ES-I3 (cell line): ENCODE data around the gene EIF3F.

Experiments
- H3K36me3 ChIP-seq: 2 replicates; pipeline ENCODE4 v1.6.1; 2013; ENCODE audit warnings: mild to moderate bottlenecking, low read length, control low read depth, moderate library complexity; ENCODE audit not compliant: insufficient read depth
- H3K4me1 ChIP-seq: 2 replicates; pipeline ENCODE4 v1.6.1; 2013; ENCODE audit warnings: mild to moderate bottlenecking, control low read depth, low read length; ENCODE audit not compliant: insufficient read depth
- H3K9ac ChIP-seq: 2 replicates; pipeline ENCODE4 v1.6.1; 2013; ENCODE audit warnings: low read depth, mild to moderate bottlenecking, low read length, moderate library complexity
- H3K9me3 ChIP-seq: 2 replicates; pipeline ENCODE4 v1.6.1; 2013; ENCODE audit warnings: mild to moderate bottlenecking, low read length, moderate library complexity; ENCODE audit not compliant: control insufficient read depth, insufficient read depth

The EIF3F gene

DNA sequence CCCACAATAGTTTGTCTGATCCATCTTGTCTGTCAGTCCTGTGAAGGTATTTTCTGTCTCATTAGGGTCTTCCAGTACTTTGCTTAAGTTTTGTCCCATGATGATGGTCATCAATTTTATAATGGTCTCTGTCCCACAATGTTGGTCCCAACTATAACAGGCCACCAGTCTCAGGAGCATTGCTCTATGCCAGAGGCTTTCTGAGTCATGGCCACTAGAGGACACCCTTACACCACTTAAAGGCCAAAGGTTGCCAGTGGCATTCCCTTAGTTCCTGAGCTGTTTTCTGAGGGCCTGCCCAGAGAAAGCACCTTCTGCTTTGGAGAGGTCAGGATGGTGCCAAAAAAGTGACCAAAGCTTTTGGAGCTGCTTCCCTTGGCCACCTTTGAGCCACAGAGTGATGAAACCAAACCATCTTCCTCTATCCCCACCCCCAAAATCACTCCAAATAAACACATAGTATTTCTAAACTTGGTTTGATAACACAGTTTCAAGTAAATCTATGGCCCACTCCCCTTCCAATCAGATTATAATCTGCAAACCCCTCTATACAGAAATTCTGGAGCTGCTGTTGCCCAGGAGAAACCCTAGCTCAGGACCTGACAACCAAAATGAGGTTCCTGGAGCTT is 19.3 kb downstream of the EIF3F start:
- no peaks in the 10 kb centered on the region for H3K4me1 ChIP-seq
- H3K9ac ChIP-seq, result no peak overlapping the region
- H3K9me3 ChIP-seq, result no peaks in the 10 kb centered on the region
- H3K36me3 ChIP-seq, result no peaks in the 10 kb centered on the region

DNA sequence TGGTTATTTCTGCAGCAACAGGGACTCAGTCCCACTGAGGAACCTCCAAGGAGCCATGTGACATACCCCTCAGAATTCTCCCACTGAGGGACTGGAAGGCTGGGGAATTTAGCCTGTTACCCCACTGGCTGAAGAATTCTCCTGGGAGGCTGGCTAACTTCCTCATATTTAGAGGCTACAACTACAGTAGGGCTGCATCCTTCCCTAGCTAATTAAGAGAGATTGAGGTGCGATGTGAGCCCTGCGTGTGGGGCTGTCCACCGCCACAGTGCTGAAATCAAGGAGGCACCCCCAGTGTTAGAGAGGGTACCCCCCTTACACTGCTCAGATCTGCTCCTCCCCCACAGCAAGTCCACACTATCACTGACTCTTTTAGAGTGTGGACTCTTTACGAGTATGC is 21.1 kb downstream of the EIF3F start:
- Histone ChIP-seq H3K36me3 (no peaks in the 10 kb centered on the region), H3K9ac (no peak overlapping the region), H3K9me3 (no peaks in the 10 kb centered on the region), H3K4me1 (no peaks in the 10 kb centered on the region)

DNA sequence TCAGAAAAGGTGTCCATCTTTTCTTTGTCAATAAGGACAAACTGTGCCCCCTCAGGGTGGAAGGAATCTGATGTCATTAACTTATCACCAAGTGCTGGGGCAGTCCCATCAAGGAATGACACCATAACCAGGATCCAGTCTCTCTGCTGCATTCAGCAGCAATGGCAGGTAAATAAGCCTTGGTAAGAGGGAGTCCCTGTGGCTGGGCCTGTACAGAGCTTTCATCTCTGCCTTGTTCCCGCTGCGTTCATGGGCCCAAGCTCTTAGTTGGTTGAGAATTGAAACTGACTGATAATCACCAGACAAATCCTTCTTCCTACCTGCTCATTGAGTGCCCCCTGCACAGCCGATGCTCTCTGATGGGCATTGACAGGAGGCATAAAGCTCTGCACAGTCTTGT is 22.7 kb downstream of the EIF3F start:
- Histone ChIP-seq H3K4me1 (no peaks in the 10 kb centered on the region), H3K9ac (no peak overlapping the region), H3K36me3 (no peaks in the 10 kb centered on the region), H3K9me3 (no peaks in the 10 kb centered on the region)

DNA sequence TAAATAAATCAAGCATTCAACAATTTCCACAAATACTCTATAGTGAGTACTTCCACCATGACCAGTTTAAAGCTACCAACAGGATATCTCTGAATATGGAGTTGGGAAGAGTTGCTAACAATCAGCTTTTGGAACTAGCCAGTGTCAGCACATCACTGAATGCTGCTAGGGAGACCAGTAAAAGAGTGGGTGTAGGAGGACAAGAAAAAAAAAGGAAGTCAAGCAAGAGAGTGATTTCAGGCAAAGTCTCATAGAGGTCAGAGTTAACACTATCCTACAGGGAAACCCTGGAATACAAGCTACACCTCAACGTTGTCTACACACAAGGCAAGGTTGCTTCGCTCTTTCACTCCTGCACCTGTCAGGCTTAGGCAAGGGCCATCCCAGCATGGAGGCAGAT is 24.2 kb downstream of the EIF3F start:
- Histone ChIP-seq H3K4me1 (0 out of 2 replicates have a peak, but pooled peaks cover 6% of the 10 kb centered on the region), H3K9ac (no peak overlapping the region), H3K9me3 (no peaks in the 10 kb centered on the region), H3K36me3 (no peaks in the 10 kb centered on the region)

DNA sequence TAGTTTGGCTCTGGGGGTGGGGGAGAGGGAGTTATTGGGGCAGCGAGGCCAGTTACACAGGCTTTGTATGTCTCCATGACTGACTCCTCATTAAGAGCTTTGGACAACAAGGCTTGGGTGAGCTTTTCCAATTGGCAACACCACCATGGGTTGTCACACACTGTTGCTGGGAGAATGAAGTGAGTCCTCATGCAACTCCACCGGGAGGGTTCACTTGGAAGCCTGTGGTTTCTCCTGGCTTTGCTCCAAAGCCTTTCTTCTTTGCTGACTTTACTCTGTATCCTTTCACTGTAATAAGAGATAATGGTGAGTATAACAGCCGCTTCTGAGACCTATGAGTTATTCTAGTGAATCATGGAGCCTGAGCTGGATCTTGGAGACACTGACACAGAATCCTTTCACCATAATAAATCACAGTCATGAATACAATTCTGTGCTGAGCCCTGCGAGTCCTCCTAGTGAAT is 24.9 kb downstream of the EIF3F start:
- H3K9me3 ChIP-seq, result no peaks in the 10 kb centered on the region
- H3K9ac ChIP-seq, result no peak overlapping the region
- peaks cover 11% of the 10 kb centered on the region; the same call in 1 of the 2 replicates for H3K4me1 ChIP-seq
- no peaks in the 10 kb centered on the region for H3K36me3 ChIP-seq

DNA sequence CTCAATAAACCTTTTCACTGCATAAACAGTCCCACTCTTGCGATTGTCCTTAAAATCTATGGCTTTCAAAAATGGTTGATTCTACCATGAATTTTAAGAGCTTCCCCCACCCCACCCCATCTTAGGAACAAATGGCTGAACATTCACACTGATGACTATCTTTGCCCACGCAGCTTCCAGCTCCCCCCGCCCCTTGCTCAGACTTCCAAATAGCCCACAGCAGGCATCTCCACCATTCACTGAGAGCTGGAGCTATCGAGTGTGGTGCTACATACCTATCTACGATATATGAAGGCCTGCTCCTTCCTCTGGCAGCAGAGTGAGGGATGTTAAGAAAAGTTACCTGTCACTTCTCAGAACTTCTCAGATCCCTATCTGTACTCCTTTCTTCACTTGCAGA is 26.7 kb downstream of the EIF3F start:
- no peaks in the 10 kb centered on the region for H3K9me3 ChIP-seq
- H3K4me1 ChIP-seq, result peaks cover 11% of the 10 kb centered on the region; the same call in 1 of the 2 replicates
- no peaks in the 10 kb centered on the region for H3K36me3 ChIP-seq
- no peak overlapping the region for H3K9ac ChIP-seq

DNA sequence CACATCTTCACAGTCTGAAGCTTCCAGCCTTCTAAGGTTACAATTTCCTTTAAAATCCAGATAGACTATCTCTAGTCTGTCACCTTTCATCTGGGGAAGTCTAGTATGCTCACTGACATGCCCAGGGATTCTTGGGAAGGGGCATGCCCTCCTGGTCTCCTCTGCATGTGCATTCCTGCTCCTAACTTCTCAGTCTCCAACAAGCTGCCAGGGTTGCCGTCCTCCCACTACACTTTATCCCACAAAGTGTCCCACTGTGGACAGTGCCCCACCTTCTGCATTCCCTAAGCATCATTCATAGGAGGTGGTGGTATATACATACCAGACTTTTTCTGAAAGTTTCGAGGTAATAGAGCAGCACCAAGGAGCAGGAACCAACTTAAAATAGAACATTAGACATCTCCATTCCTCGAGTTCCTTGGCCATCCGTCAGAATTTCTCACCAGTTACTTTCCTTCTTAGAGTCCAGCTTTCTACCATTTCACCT is 28.7 kb downstream of the EIF3F start:
- Histone ChIP-seq H3K36me3 (no peaks in the 10 kb centered on the region), H3K9me3 (no peaks in the 10 kb centered on the region), H3K9ac (no peak overlapping the region), H3K4me1 (peaks cover 11% of the 10 kb centered on the region; the same call in 1 of the 2 replicates)

DNA sequence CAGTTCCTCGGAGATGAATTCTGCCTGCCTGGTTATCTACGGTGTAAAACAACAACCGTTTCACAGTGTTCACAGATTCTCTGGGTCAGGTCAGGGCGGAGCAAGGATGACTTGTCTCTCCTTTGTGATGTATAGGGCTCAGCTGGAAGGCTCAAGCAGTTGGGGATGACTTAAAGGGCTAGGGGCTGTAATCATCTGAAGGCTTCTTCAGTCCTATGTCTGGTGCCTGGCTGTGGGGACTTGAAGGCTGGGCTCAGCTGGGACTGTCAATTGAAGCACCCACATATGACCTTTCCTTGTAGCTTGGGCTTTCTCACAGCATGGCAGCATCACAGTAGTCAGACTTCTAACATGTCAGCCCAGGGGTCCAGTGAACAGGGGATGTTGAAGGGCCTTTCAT is 29.3 kb downstream of the EIF3F start:
- H3K9me3 ChIP-seq, result no peaks in the 10 kb centered on the region
- H3K9ac ChIP-seq, result no peak overlapping the region
- peaks cover 11% of the 10 kb centered on the region; the same call in 1 of the 2 replicates for H3K4me1 ChIP-seq
- no peaks in the 10 kb centered on the region for H3K36me3 ChIP-seq

DNA sequence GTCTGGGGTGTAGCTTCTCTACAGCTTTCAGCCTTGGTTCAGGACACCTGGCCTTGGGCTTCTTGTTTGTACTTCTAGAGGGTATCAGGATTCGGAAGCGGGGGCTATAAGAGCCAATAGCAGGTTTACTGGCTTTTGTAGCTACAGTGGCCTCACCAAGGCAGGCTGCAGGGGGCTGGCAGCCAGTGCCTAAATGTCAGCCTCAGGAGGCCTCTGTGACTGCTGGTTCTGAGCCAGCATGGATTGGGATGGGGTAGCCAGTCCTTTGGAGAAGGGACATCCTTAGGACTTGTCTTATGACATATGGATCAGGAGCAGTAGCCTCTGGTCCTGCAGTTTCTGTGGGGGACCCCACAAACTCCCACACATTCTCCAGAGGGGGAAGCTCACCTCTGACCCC is 29.9 kb downstream of the EIF3F start:
- H3K9ac ChIP-seq, result no peak overlapping the region
- no peaks in the 10 kb centered on the region for H3K36me3 ChIP-seq
- H3K9me3 ChIP-seq, result no peaks in the 10 kb centered on the region
- peaks cover 11% of the 10 kb centered on the region; the same call in 1 of the 2 replicates for H3K4me1 ChIP-seq

DNA sequence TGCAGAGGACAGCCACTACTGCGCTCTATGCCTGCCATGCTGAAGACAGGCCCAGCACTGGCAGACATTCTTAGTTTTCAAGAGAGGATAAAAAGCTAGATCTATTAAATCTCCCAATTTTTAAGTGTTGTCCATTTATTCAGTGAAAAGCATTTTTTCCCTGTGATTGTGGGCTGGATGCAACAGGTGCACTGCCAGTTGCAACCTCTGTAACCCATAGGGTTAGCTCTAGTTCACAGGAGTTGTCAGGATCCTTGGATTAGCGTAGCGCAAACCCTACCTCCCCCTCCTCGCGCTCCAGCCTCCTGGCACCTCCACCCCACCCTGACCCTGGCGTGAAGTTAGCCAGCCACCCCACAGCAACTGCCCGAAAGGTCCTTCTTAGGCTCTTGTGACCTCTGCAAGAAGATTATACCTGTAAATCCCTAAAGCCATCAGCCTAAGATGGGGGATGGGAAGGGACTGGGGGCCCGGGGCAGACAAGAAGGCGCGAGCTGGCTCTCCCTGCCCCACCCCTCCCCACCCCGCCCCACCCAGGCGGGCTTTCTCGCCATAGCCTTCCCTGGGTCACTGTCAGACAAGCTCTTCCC is 30.9 kb downstream of the EIF3F start:
- H3K4me1 ChIP-seq, result peaks cover 11% of the 10 kb centered on the region; the same call in 1 of the 2 replicates
- H3K9ac ChIP-seq, result peak overlapping the region; percentile 61; the same call in 1 of the 2 replicates
- H3K36me3 ChIP-seq, result no peaks in the 10 kb centered on the region
- no peaks in the 10 kb centered on the region for H3K9me3 ChIP-seq

DNA sequence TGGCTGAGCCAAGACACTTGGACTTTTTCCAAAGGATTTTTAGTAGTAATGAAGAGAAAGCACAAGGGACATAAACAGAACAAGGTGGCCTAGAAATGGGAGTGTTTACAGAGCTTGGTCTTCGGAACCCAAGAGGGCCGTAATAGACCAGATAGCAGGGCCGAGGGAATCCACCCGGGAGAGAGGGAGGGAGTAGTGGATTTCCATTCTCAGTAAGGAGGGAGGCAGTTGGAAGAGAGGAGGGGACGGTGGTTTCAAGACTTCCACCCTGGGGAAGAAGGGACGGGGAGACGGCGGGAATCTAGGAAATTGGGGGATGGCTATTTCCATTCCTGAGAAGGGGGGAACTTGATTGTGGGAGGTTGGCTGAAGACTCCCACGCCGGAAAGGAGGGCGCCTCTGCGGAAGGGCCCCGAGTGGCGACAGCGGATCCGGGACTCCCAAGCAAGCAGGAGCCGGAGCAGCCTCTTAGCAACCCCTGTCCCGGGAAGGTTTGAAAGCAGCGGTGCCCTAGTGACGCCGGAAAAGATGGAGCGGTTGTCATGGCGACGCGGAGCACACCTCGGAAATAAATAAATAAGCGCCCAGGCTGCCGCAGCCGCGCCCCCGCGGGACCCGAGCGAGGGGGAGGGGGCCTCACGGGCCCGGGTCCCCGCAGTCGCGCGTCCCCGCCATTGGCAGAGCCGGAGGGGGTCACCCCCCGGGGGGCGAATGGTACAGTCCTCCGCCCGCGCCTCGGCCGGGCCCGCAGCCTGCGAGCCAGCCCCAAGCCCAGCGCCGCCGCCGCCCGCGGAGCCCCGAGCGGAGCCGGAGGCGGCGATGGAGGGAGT is 31.6 kb downstream of the EIF3F start:
- Histone ChIP-seq H3K36me3 (no peaks in the 10 kb centered on the region), H3K9me3 (no peaks in the 10 kb centered on the region), H3K4me1 (peaks cover 11% of the 10 kb centered on the region; the same call in 1 of the 2 replicates), H3K9ac (peak overlapping the region; percentile 61; the same call in 1 of the 2 replicates)

DNA sequence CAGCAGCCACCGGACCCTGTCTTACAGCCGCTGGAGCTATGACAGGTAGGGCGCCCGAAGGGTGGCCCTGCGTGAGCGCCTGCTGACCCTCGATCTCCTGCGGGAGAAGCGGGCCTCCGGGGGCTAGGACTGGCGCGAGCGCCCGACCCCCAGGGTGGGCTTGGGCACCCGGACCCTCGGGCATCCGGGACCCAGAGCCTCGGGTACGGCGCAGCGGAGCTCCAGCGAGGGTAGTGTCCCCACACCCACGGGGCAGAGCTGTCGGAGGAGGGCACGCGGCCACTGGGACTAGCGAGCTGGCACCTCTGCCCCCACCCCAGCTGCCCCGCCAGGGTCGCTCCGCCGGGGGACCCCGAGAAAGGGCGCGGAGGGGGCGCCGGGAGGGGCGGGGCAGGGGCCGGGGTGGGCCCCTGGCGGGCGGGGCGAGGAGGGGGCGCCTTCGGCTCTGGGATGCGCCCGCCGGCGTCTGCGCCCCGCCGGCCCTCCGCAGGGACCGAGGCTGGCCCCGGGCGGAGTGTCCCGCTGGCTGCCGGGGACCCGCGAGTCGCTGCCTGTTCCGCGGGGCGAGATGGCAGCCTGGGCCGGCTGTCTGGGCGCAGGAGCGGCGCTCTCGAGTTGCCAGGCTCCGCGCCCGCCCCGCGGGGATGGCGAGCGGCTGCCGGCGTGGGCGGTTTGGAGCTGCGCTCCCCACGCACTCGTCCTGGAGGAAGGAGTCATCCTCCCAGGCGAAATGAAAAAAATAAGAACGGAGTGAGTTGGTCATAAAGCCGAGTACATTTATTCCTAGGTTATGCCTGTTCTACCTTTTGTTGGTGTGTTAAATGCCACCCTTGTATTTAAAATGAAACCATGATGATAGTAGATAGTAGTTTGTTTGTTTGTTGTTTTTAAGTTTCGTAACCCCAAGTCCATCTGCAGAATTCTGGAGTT is 32.4 kb downstream of the EIF3F start:
- Histone ChIP-seq H3K9ac (peak overlapping the region; percentile 61; the same call in 1 of the 2 replicates), H3K4me1 (peaks cover 11% of the 10 kb centered on the region; the same call in 1 of the 2 replicates), H3K36me3 (no peaks in the 10 kb centered on the region), H3K9me3 (no peaks in the 10 kb centered on the region)

DNA sequence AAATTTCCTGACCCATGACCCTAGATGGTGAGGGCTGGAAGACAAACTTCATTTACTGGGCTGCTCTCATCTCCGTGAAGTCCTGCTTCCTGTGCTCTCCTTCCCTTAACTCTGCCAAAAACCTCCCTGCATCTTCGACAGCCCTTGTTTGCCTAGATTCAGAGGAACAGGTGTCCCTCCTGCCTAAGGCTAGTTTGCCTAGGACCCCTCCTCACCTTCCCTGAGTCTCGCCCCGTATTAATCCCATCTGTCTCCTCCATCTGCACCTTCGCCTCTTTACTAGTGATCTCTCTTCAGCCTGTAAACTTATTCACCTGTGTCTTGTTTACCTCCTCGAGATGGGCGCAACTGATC is 33.1 kb downstream of the EIF3F start:
- no peaks in the 10 kb centered on the region for H3K36me3 ChIP-seq
- H3K9me3 ChIP-seq, result no peaks in the 10 kb centered on the region
- H3K4me1 ChIP-seq, result peaks cover 11% of the 10 kb centered on the region; the same call in 1 of the 2 replicates
- H3K9ac ChIP-seq, result peak overlapping the region; percentile 5; the same call in 1 of the 2 replicates
